Keratinocyte (primary cell): ENCODE data around the gene PPP1R2. TPM values are rescaled to one million over a fixed set of nuclear protein-coding genes. Genes with fewer than 3 reads are reported as not detected.

Experiments used
- DNase-seq: peaks from one replicate; pipeline ENCODE4 v3.0.0-alpha.2; 2011; ENCODE audit warnings: low read depth, missing footprints, low spot score
- FAIRE-seq: peaks from 2 replicates; lab custom pipeline; 2011; peaks lifted over from hg19 to GRCh38; lab: Jason Lieb, UNC
- H2AFZ ChIP-seq: 2 replicates; pipeline ENCODE4 v1.6.0; 2012; ENCODE audit warnings: low read length, control low read depth, inconsistent platforms; ENCODE audit not compliant: control insufficient read depth
- H3K27ac ChIP-seq: 2 replicates; pipeline ENCODE4 v1.5.1; 2011; ENCODE audit warnings: low read length; ENCODE audit not compliant: control insufficient read depth, insufficient read depth
- H3K27me3 ChIP-seq: 3 replicates; pipeline ENCODE4 v1.6.0; 2011; ENCODE audit warnings: low read length; ENCODE audit not compliant: control insufficient read depth, insufficient read depth; ENCODE audit errors: extremely low read depth
- H3K36me3 ChIP-seq, 2 experiments: 2 replicates in 1 of 2; 3 replicates in 1 of 2; pipeline ENCODE4 v1.5.1; 2011; ENCODE audit warnings: low read length in 2 of 2, mild to moderate bottlenecking in 1 of 2; ENCODE audit not compliant: control insufficient read depth in 2 of 2, insufficient read depth in 2 of 2; ENCODE audit errors: extremely low read depth in 1 of 2
- H3K4me1 ChIP-seq: 3 replicates; pipeline ENCODE4 v1.5.1; 2011; ENCODE audit warnings: low read length; ENCODE audit not compliant: control insufficient read depth, insufficient read depth; ENCODE audit errors: extremely low read depth
- H3K4me2 ChIP-seq: 3 replicates; pipeline ENCODE4 v1.6.0; 2011; ENCODE audit warnings: low read depth, low read length; ENCODE audit not compliant: control insufficient read depth, insufficient read depth; ENCODE audit errors: extremely low read depth
- H3K4me3 ChIP-seq, 3 experiments: fragments of 200-600 bp in 1 of 3; sonication (generic) in 1 of 3; 2 replicates in 2 of 3; 3 replicates in 1 of 3; pipeline ENCODE4 v1.5.1; 2011 to 2016; ENCODE audit warnings: low read length in 3 of 3, mild to moderate bottlenecking in 3 of 3, control low read depth in 2 of 3, inconsistent platforms in 1 of 3, low read depth in 1 of 3, mixed read lengths in 1 of 3, mixed run types in 1 of 3, moderate library complexity in 1 of 3; ENCODE audit not compliant: control insufficient read depth in 2 of 3, insufficient read depth in 2 of 3; ENCODE audit errors: extremely low read depth in 1 of 3
- H3K79me2 ChIP-seq: 2 replicates; pipeline ENCODE4 v1.6.0; 2012; ENCODE audit warnings: low read length; ENCODE audit not compliant: control insufficient read depth, insufficient read depth
- H3K9ac ChIP-seq: 3 replicates; pipeline ENCODE4 v1.6.0; 2011; ENCODE audit warnings: low read length; ENCODE audit not compliant: control insufficient read depth, insufficient read depth; ENCODE audit errors: extremely low read depth
- H3K9me1 ChIP-seq: 3 replicates; pipeline ENCODE4 v1.6.0; 2011; ENCODE audit warnings: low read length; ENCODE audit not compliant: control insufficient read depth, insufficient read depth; ENCODE audit errors: extremely low read depth
- H3K9me3 ChIP-seq: 2 replicates; pipeline ENCODE4 v1.5.1; 2012; ENCODE audit warnings: low read depth, low read length; ENCODE audit not compliant: control insufficient read depth
- H4K20me1 ChIP-seq: 3 replicates; pipeline ENCODE4 v1.6.0; 2011; ENCODE audit warnings: low read length; ENCODE audit not compliant: control insufficient read depth, insufficient read depth; ENCODE audit errors: extremely low read depth
- EZH2 ChIP-seq: IDR thresholded peaks from one replicate; pipeline ENCODE4 v1.6.1; 2012; ENCODE audit warnings: inconsistent platforms, mild to moderate bottlenecking, low read length, moderate library complexity
- dilution Hi-C: fragments of 300-500 bp; cut with MboI; formaldehyde crosslinking; loops from one replicate; pipeline ENCODE4 v1.7.0; 2020; ENCODE audit warnings: low sequenced_read_pairs; ENCODE audit not compliant: extremely low pct_ligation_motif_present
- polyA plus RNA-seq, 5 experiments: library from polyadenylated mRNA; depleted of rRNA in 3 of 5; stranded (reverse) in 3 of 5; stranded (forward) in 1 of 5; unstranded in 1 of 5; fragments of >200 nt; gene quantifications; 1 replicate in 1 of 5; 2 replicates in 3 of 5; 3 replicates in 1 of 5; pipeline versions ENCODE4 v1.2.1 to v1.2.3, GENCODE V29; 2011 to 2012; ENCODE audit warnings: missing spikeins in 2 of 5, low read depth in 1 of 5, low replicate concordance in 1 of 5
- small RNA-seq, 3 experiments: library from RNA; depleted of rRNA; stranded (forward); fragments of <200 nt; gene quantifications; one replicate each; pipeline ENCODE3, GENCODE V24; 2012; ENCODE audit warnings: low read depth in 3 of 3, low replicate concordance in 1 of 3; ENCODE audit not compliant: insufficient read length in 3 of 3
- TF ChIP-seq, protein P1 (sequence below), 3 experiments: IDR thresholded peaks in 1 of 3; conservative IDR thresholded peaks in 1 of 3; optimal IDR thresholded peaks in 1 of 3; 2 replicates in 2 of 3; 3 replicates in 1 of 3; pipeline versions ENCODE3 to v1.5.1; 2011; ENCODE audit warnings: low read length in 3 of 3, mild to moderate bottlenecking in 3 of 3, moderate library complexity in 2 of 3, control low read depth in 1 of 3, inconsistent platforms in 1 of 3; ENCODE audit not compliant: insufficient read depth in 2 of 3; ENCODE audit errors: extremely low read depth in 1 of 3

The PPP1R2 gene
- polyA plus RNA-seq, 1 donor (not counting 4 experiments of a cell fraction or from before 2014, with no cell fraction given) = 43.2 TPM

DNA sequence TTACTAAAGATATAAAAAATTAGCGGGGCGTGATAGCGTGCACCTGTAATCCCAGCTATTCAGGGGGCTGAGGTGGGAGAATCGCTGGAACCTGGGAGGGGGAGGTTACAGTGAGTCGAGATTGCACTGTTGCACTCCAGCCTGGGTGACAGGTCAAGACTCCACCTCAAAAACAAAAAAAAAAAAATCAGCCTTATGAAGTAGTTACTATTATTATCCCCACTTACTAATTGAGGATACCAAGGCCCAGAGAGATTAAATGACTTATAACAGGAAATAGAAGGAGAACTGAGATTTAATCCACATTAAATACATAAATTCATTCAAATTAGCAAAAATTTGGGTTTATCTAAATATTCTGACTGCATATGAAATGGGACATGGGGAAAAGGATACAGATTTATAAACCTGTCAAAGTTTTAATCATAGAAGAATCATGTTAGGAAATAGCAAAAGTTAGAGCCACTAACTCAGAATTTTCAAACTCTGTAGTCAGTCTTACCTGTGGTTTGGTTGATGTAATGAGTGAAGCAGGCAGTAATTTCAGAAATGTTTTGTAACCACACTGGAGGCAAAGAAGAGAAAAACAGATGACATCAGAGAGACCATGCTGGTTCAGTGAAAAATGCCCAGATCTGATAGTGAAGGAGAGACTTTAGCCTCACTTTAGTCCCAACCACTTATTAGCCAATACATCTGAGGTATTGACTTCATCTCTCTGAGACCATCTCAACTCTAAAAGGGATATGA, 75.3 kb downstream of the PPP1R2 start:
- H2AFZ ChIP-seq = no peak overlapping the region
- no peaks in the 10 kb centered on the region for H4K20me1 ChIP-seq
- H3K9me1 ChIP-seq = no peaks in the 10 kb centered on the region
- dilution Hi-C loops = no loop called here
- no peaks in the 10 kb centered on the region for H3K27me3 ChIP-seq
- no peak overlapping the region for H3K27ac ChIP-seq
- no peaks in the 10 kb centered on the region for H3K79me2 ChIP-seq
- FAIRE-seq (no peak), DNase-seq (no peak)
- H3K4me2 ChIP-seq = no peak overlapping the region
- no peak overlapping the region for H3K4me3 ChIP-seq
- TF ChIP-seq, protein P1, sequence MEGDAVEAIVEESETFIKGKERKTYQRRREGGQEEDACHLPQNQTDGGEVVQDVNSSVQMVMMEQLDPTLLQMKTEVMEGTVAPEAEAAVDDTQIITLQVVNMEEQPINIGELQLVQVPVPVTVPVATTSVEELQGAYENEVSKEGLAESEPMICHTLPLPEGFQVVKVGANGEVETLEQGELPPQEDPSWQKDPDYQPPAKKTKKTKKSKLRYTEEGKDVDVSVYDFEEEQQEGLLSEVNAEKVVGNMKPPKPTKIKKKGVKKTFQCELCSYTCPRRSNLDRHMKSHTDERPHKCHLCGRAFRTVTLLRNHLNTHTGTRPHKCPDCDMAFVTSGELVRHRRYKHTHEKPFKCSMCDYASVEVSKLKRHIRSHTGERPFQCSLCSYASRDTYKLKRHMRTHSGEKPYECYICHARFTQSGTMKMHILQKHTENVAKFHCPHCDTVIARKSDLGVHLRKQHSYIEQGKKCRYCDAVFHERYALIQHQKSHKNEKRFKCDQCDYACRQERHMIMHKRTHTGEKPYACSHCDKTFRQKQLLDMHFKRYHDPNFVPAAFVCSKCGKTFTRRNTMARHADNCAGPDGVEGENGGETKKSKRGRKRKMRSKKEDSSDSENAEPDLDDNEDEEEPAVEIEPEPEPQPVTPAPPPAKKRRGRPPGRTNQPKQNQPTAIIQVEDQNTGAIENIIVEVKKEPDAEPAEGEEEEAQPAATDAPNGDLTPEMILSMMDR (optimal IDR thresholded peaks at IDR 0.05 in 1 of 3, IDR thresholded peaks at IDR 0.05 in 1 of 3, conservative IDR thresholded peaks at IDR 0.05 in 1 of 3; ENCODE audit: extremely low read depth in 1 of 3, insufficient read depth in 2 of 3, low read length in 3 of 3) = no peak
- TF ChIP-seq EZH2 = no peak
- no peaks in the 10 kb centered on the region for H3K36me3 ChIP-seq
- H3K4me1 ChIP-seq = no peaks in the 10 kb centered on the region
- no peaks in the 10 kb centered on the region for H3K9me3 ChIP-seq
- H3K9ac ChIP-seq = no peak overlapping the region

DNA sequence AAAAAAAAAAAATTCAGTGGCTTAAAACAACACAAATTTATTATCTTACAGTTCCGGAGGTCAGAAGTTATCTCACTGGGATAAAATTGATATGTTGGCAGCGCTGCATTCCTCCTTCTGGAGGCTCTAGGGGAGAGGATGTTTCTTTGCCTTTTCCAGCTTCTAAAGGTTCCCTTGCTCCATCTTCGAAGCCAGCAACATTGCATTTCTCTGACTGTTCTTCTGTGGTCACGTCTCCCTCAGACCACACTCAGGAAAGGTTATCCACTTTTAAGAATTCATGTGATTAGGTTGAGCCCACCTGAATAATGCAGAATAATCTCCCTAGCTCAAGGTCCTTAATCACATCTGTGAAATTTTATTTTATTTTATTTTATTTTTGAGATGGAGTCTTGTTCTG, 76.9 kb downstream of the PPP1R2 start:
- no peaks in the 10 kb centered on the region for H3K79me2 ChIP-seq
- no peak for FAIRE-seq
- no peaks in the 10 kb centered on the region for H3K36me3 ChIP-seq
- H3K9ac ChIP-seq = no peak overlapping the region
- dilution Hi-C loops = no loop called here
- H4K20me1 ChIP-seq = no peaks in the 10 kb centered on the region
- no peaks in the 10 kb centered on the region for H3K9me1 ChIP-seq
- TF ChIP-seq EZH2 = no peak
- TF ChIP-seq, protein P1 (optimal IDR thresholded peaks at IDR 0.05 in 1 of 3, IDR thresholded peaks at IDR 0.05 in 1 of 3, conservative IDR thresholded peaks at IDR 0.05 in 1 of 3; ENCODE audit: extremely low read depth in 1 of 3, insufficient read depth in 2 of 3, low read length in 3 of 3) = no peak
- H3K4me2 ChIP-seq = no peak overlapping the region
- no peak overlapping the region for H3K27ac ChIP-seq
- peaks cover 4% of the 10 kb centered on the region for H3K27me3 ChIP-seq
- H3K4me1 ChIP-seq = no peaks in the 10 kb centered on the region
- H3K9me3 ChIP-seq = no peaks in the 10 kb centered on the region
- no peak overlapping the region for H3K4me3 ChIP-seq
- no peak for DNase-seq
- no peak overlapping the region for H2AFZ ChIP-seq

Small RNA genes lying within 50 kb of the gene (small RNA-seq; reads per million reads assigned to genes)
- gene RN7SL73P = 0 reads per million in 3 experiments
- 0 reads per million in 3 experiments for gene RNU6ATAC24P

Other genes starting within 250 kb of the PPP1R2 start
- gene ACAP2, start 100.3 kb downstream of the PPP1R2 start, polyA plus RNA-seq = 15.1 to 23.5 TPM (median 15.7 TPM) in 3 replicates
- not detected in 3 replicates for gene APOD, start 40.6 kb upstream of the PPP1R2 start, polyA plus RNA-seq
- gene MUC20, start 177.7 kb upstream of the PPP1R2 start, polyA plus RNA-seq = 0.21 to 0.33 TPM (median 0.25 TPM) in 3 replicates